CD4-positive, alpha-beta T cell (primary cell): ENCODE data around the gene PAN2. TPM values are rescaled to one million over a fixed set of nuclear protein-coding genes. Genes with fewer than 3 reads are reported as not detected.
A peak's percentile ranks its signal among the peaks of the same experiment; 100 is the strongest.
"Not testable (repeated sequence)": the region's sequence is repeated elsewhere in the genome, so short reads cannot be mapped to it uniquely, and the experiment has no call there.

Experiments
- ATAC-seq: fragments of 200-7000 bp; cut with Tn5 transposase; one replicate; pipeline ENCODE4 v1.10.0; 2022; ENCODE audit warnings: mild to moderate bottlenecking; ENCODE audit not compliant: poor library complexity
- CTCF ChIA-PET: fragments of 350-600 bp; sonication (Branson Sonifier 250); formaldehyde crosslinking; loops from one replicate; lab custom pipeline; 2021; ENCODE audit warnings: antibody characterized with exemption, inconsistent platforms; lab: Charles Lee
- POLR2A ChIA-PET: fragments of 350-600 bp; sonication (Branson Sonifier 250); formaldehyde crosslinking; loops from one replicate; lab custom pipeline; 2021; ENCODE audit warnings: antibody characterized with exemption, inconsistent platforms; lab: Charles Lee
- DNase-seq, 14 experiments: peaks; one replicate each; pipeline ENCODE4 v3.0.0-alpha.2; 2013 to 2020; ENCODE audit warnings: mixed read lengths in 2 of 14
- H3K27ac ChIP-seq, 2 donors: one replicate each; pipeline versions ENCODE4 v1.5.1 to v1.7.0; 2013; ENCODE audit warnings: low read length in 2 of 2, low read depth in 1 of 2, mild to moderate bottlenecking in 1 of 2
- H3K27me3 ChIP-seq, 2 experiments: 1 replicate in 1 of 2; 2 replicates in 1 of 2; pipeline versions ENCODE4 v1.6.1 to v1.7.0; 2013; ENCODE audit warnings: low read length in 2 of 2, control low read depth in 1 of 2, mild to moderate bottlenecking in 1 of 2, moderate library complexity in 1 of 2; ENCODE audit not compliant: insufficient read depth in 2 of 2, control insufficient read depth in 1 of 2
- H3K36me3 ChIP-seq: one replicate; pipeline ENCODE4 v1.6.1; 2013; ENCODE audit warnings: low read length, control low read depth; ENCODE audit not compliant: insufficient read depth
- H3K4me1 ChIP-seq: one replicate; pipeline ENCODE4 v1.6.1; 2013; ENCODE audit warnings: low read length, control low read depth; ENCODE audit not compliant: insufficient read depth
- H3K4me3 ChIP-seq: one replicate; pipeline ENCODE4 v1.5.1; 2013; ENCODE audit warnings: mild to moderate bottlenecking, low read length, moderate library complexity
- H3K9me3 ChIP-seq, 2 experiments: 1 replicate in 1 of 2; 2 replicates in 1 of 2; pipeline versions ENCODE4 v1.6.1 to v1.7.0; 2013; ENCODE audit warnings: low read length in 2 of 2, mild to moderate bottlenecking in 2 of 2, control low read depth in 1 of 2, moderate library complexity in 1 of 2; ENCODE audit not compliant: control insufficient read depth in 1 of 2, insufficient read depth in 1 of 2
- H3K27ac Mint-ChIP-seq: one replicate; pipeline ENCODE4 v1.8.0; 2020; ENCODE audit warnings: mixed read lengths
- H3K27me3 Mint-ChIP-seq: one replicate; pipeline ENCODE4 v1.8.0; 2021; ENCODE audit warnings: mixed read lengths
- H3K36me3 Mint-ChIP-seq: one replicate; pipeline ENCODE4 v1.8.0; 2021; ENCODE audit warnings: low read depth, mixed read lengths
- H3K4me1 Mint-ChIP-seq: one replicate; pipeline ENCODE4 v1.8.0; 2021; ENCODE audit warnings: low read depth, mixed read lengths
- H3K4me3 Mint-ChIP-seq: one replicate; pipeline ENCODE4 v1.8.0; 2020; ENCODE audit warnings: mild to moderate bottlenecking, mixed read lengths
- H3K9me3 Mint-ChIP-seq: one replicate; pipeline ENCODE4 v1.8.0; 2020; ENCODE audit warnings: mixed read lengths
- intact Hi-C, 2 experiments: fragments of 100-400 bp; cut with DNase I in 1 of 2; cut with micrococcal nuclease in 1 of 2; formaldehyde crosslinking; loops; one replicate each; pipeline versions ENCODE4 v1.15.1 to v1.9.0; 2023 to 2025; cut with DNase I, micrococcal nuclease
- total RNA-seq, 174 experiments: library from RNA in 2 of 174; stranded (reverse) in 2 of 174; gene quantifications; one replicate each; pipeline ENCODE4 v1.2.3 and lab custom pipeline; 2021 to 2026
- TF ChIP-seq, protein P1 (sequence below): fragments of 200-600 bp; IDR thresholded peaks from one replicate; pipeline ENCODE4 v1.8.0; 2022; ENCODE audit warnings: antibody characterized with exemption, mild to moderate bottlenecking

Gene PAN2
- total RNA-seq, 2 experiments from 2014 or later = 104 to 107 TPM

DNA sequence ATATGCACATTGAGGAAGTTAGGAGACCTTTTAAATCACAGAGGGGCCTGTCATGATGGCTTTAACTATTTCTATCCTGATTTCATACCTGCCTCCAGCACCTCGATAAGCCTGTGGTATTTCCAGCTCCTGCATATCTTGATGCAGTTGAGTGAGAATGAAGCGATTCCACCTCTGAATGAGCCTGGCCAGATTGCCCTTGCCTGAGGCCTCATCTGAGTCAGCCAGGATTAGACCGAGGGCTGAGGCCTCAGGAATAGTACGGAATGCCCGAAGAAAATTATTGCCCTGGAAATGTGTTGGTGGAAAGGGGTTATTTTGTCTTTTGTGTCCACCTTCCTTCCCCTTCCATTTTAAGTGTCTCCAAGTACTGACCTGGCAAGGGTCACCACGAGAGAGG, 9.6 kb downstream of the PAN2 start:
- intact Hi-C loops = no loop called here
- Histone ChIP-seq H3K27ac (no peak overlapping the region), H3K36me3 (peaks cover 77% of the 10 kb centered on the region), H3K4me3 (no peak overlapping the region), H3K4me1 (no peaks in the 10 kb centered on the region), H3K9me3 (no peaks in the 10 kb centered on the region), H3K27me3 (no peaks in the 10 kb centered on the region)
- H3K36me3 Mint-ChIP-seq = peaks cover 83% of the 10 kb centered on the region
- no peak for DNase-seq
- TF ChIP-seq, protein P1, sequence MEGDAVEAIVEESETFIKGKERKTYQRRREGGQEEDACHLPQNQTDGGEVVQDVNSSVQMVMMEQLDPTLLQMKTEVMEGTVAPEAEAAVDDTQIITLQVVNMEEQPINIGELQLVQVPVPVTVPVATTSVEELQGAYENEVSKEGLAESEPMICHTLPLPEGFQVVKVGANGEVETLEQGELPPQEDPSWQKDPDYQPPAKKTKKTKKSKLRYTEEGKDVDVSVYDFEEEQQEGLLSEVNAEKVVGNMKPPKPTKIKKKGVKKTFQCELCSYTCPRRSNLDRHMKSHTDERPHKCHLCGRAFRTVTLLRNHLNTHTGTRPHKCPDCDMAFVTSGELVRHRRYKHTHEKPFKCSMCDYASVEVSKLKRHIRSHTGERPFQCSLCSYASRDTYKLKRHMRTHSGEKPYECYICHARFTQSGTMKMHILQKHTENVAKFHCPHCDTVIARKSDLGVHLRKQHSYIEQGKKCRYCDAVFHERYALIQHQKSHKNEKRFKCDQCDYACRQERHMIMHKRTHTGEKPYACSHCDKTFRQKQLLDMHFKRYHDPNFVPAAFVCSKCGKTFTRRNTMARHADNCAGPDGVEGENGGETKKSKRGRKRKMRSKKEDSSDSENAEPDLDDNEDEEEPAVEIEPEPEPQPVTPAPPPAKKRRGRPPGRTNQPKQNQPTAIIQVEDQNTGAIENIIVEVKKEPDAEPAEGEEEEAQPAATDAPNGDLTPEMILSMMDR = no peak
- ChIA-PET POLR2A (no interaction called here), CTCF (no interaction called here)
- H3K27ac Mint-ChIP-seq = no peak overlapping the region
- H3K9me3 Mint-ChIP-seq = no peaks in the 10 kb centered on the region
- ATAC-seq = no peak
- H3K4me3 Mint-ChIP-seq = no peak overlapping the region
- H3K4me1 Mint-ChIP-seq = no peaks in the 10 kb centered on the region
- no peaks in the 10 kb centered on the region for H3K27me3 Mint-ChIP-seq

DNA sequence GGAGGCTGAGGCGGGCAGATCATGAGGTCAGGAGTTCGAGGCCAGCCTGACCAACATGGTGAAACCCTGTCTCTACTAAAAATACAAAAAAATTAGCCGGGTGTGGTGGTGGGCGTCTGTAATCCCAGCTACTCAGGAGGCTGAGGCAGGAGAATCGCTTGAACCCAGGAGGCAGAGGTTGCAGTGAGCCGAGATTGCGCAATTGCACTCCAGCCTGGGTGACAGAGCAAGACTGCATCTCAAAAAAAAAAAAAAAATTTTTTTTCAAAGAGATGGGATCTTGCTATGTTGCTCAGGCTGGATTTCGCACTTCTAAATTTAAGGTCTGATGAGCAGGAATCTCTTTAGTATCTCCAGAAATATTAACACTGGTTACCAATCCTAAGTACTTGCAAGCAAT, 12.2 kb downstream of the PAN2 start:
- ATAC-seq, H3K4me1 ChIP-seq, H3K4me3 Mint-ChIP-seq, POLR2A ChIA-PET, H3K27me3 ChIP-seq, H3K27me3 Mint-ChIP-seq, H3K27ac Mint-ChIP-seq, H3K4me1 Mint-ChIP-seq, H3K9me3 Mint-ChIP-seq, DNase-seq, intact Hi-C loops, H3K4me3 ChIP-seq, CTCF ChIA-PET, H3K27ac ChIP-seq, H3K9me3 ChIP-seq: not testable (repeated sequence)
- peaks cover 69% of the 10 kb centered on the region for H3K36me3 Mint-ChIP-seq
- peaks cover 66% of the 10 kb centered on the region for H3K36me3 ChIP-seq

DNA sequence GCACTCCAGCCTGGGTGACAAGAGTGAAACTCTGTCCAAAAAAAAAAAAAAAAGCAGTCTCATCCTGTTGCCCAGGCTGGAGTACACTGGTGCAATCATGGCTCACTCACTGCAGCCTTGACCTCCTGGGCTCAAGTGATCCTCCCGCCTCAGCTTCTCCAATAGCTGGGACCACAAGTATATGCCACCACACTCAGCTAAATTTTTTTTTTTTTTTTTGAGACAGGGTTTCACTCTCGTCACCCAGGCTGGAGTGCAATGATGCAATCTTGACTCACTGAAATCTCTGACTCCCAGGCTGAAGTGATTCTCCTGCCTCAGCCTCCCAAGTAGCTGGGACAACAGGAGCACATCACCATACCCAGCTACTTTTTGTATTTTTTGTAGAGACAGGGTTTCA, 12.8 kb downstream of the PAN2 start:
- POLR2A ChIA-PET = no interaction called here
- H3K36me3 Mint-ChIP-seq = peaks cover 68% of the 10 kb centered on the region
- Histone ChIP-seq H3K9me3 (no peaks in the 10 kb centered on the region), H3K27ac (no peak overlapping the region), H3K4me3 (no peak overlapping the region), H3K36me3 (peaks cover 61% of the 10 kb centered on the region), H3K27me3 (no peaks in the 10 kb centered on the region), H3K4me1 (peaks cover 6% of the 10 kb centered on the region)
- CTCF ChIA-PET = no interaction called here
- no peak overlapping the region for H3K27ac Mint-ChIP-seq
- ATAC-seq (no peak), DNase-seq (peak in 1 of 14 experiments; percentile 58)
- H3K27me3 Mint-ChIP-seq = no peaks in the 10 kb centered on the region
- H3K9me3 Mint-ChIP-seq = no peaks in the 10 kb centered on the region
- no peak overlapping the region for H3K4me3 Mint-ChIP-seq
- peaks cover 5% of the 10 kb centered on the region for H3K4me1 Mint-ChIP-seq
- intact Hi-C loops = no loop called here
- TF ChIP-seq, protein P1 = no peak

DNA sequence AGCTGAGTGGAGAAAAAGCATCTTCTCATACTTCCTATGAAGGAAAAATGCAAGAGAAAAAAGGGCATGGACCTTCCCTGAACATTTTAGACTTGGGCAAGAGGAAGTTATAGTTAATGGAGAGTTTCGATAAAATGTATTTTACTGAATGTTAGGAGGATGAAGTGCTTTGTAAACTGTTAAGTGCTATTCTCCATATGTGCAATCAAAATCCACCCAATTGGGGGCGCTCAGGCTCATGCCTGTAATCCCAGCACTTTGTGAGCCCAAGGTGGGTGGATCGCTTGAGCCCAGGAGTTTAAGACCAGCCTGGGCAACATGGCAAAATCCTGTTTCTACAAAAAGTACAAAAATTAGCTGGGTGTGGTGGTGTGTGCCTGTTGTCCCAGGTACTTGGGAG, 16.1 kb downstream of the PAN2 start:
- no peak for DNase-seq
- CTCF ChIA-PET = interaction anchor here (0.6 to 4.1 kb wide), 3 partner anchors 16 to 147 kb away, joined by 4 to 22 read pairs (median 17); partner anchors contain the start of genes PAN2 and STAT2
- H3K27ac Mint-ChIP-seq = peak overlapping the region; percentile 42

More for the DNA sequence above, 16.1 kb downstream of the PAN2 start:
- H3K4me1 ChIP-seq = peaks cover 17% of the 10 kb centered on the region
- Mint-ChIP-seq H3K9me3 (no peaks in the 10 kb centered on the region), H3K36me3 (peaks cover 54% of the 10 kb centered on the region), H3K4me3 (no peak overlapping the region), H3K4me1 (peaks cover 19% of the 10 kb centered on the region), H3K27me3 (no peaks in the 10 kb centered on the region)
- intact Hi-C loops = loop anchor here (1.0 to 5.0 kb wide), 5 partner anchors 15 to 150 kb away; partner anchors contain the start of genes APOF (in 1 of the 2), IL23A (in 1 of the 2), PAN2 (in 1 of the 2) and SPRYD4 (in 1 of the 2)
- peaks cover 29% of the 10 kb centered on the region for H3K36me3 ChIP-seq
- no peaks in the 10 kb centered on the region for H3K9me3 ChIP-seq
- no peak for ATAC-seq
- no peak overlapping the region for H3K27ac ChIP-seq
- H3K4me3 ChIP-seq = no peak overlapping the region
- no peaks in the 10 kb centered on the region for H3K27me3 ChIP-seq
- TF ChIP-seq, protein P1 = no peak
- POLR2A ChIA-PET = interaction anchor here (3.5 kb wide), 1 partner anchor 42 kb away, joined by 63 read pairs; the partner anchor contains the start of gene STAT2
